ENCODE data around the gene NPIPB4. TPM values are rescaled to one million over a fixed set of nuclear protein-coding genes. Genes with fewer than 3 reads are reported as not detected.
"Not testable (repeated sequence)": the region's sequence is repeated elsewhere in the genome, so short reads cannot be mapped to it uniquely, and the experiment has no call there.

The NPIPB4 gene
- total and polyA plus RNA-seq, 9 of the 15 experiments (the other 6 are each of a cell fraction or from before 2014, with no cell fraction given): 2.4 to 77.3 (median 42.2) TPM

DNA sequence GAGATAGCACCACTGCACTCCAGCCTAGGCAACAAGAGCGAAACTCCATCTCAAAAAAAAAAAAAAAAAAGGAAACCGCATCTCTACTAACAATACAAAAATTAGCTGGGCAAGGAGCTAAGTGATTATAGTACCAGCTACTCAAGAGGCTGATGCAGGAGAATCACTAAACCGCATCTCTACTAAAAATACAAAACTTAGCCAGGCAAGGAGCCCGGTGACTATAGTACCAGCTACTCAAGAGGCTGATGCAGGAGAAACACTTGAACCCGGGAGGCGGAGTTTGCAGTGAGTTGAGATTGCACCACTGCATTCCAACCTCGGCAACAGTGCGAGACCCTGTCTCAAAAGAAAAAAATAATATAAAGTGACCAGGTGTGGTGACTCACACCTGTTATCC lies 27.6 kb downstream of the NPIPB4 start:
- H3K4me3 ChIP-seq; CTCF ChIA-PET (ENCODE audit: low intra/inter-chr PET ratio); H3K9me1 ChIP-seq (ENCODE audit: control insufficient read depth, insufficient read depth, low read length); POLR2A ChIA-PET; DNase-seq (ENCODE audit: extremely low read depth in 1 of 4, low spot score in 3 of 4); H3K9me3 ChIP-seq (replicated peaks; ENCODE audit: control insufficient read depth, insufficient read depth, low read depth, low read length); H3K36me3 ChIP-seq (ENCODE audit: control insufficient read depth, insufficient read depth, low read length); H2AFZ ChIP-seq (ENCODE audit: low read depth, low read length); H3K79me2 ChIP-seq (ENCODE audit: control insufficient read depth, insufficient read depth, low read length); H4K20me1 ChIP-seq (replicated peaks; ENCODE audit: control insufficient read depth, insufficient read depth, low read length); H3K27me3 ChIP-seq (ENCODE audit: control insufficient read depth in 2 of 2, insufficient read depth in 2 of 2, low read length in 2 of 2); H3K4me2 ChIP-seq (ENCODE audit: insufficient read depth, low read length); H3K9ac ChIP-seq (ENCODE audit: insufficient read depth in 1 of 2, low read depth in 2 of 2, low read length in 2 of 2); H3K4me1 ChIP-seq (replicated peaks in 1 of 2; ENCODE audit: control insufficient read depth in 2 of 2, insufficient read depth in 2 of 2, low read length in 2 of 2); BruUV-seq (replicated peaks); ATAC-seq; FAIRE-seq; intact Hi-C loops (cut with micrococcal nuclease); H3K27ac ChIP-seq (ENCODE audit: extremely low read depth, low read depth, low read length): not testable (repeated sequence)
- in situ Hi-C loops (cut with MboI): loop anchor here (25.0 kb wide), 1 partner anchor 107 kb away; no protein-coding TSS in a partner anchor
- WGBS (ENCODE audit: insufficient coverage, low coverage, missing lambda C conversion rate): under 1% methylated on average over 6 of the region's 8 CpGs

DNA sequence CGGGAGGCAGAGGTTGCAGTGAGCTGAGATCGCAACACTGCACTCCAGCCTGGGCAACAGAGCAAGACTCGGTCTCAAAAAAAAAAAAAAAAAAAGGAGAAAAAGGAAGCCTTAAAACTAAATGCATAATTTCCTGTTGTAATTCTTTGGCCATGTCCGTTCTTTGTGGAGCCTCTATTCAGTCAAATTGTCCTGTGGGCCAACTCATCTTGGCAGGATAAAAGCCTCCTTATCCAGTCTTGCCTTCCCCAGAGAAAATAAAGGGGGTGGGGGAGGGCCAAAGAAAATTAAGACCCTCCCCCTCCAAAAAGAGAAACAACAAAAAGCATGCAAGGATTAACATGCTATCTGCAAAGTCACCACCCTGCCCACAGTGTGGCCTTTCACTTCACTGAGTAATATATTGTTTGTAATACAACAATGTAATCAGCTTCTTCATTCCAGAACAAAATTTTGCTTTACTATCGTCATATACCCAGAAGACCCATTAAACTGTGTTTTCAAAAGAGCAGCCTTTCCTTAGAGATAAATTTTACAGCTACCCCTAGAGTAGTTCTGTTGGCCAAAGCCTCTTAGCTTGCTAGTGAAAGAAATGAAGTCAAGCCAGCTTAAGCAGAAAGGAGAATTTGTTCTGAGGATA lies 31.4 kb downstream of the NPIPB4 start:
- H3K27ac ChIP-seq (ENCODE audit: extremely low read depth, low read depth, low read length); H3K4me1 ChIP-seq (replicated peaks in 1 of 2; ENCODE audit: control insufficient read depth in 2 of 2, insufficient read depth in 2 of 2, low read length in 2 of 2); H3K9me1 ChIP-seq (ENCODE audit: control insufficient read depth, insufficient read depth, low read length); intact Hi-C loops (cut with micrococcal nuclease); H3K9ac ChIP-seq (ENCODE audit: insufficient read depth in 1 of 2, low read depth in 2 of 2, low read length in 2 of 2); H3K4me3 ChIP-seq; H3K27me3 ChIP-seq (ENCODE audit: control insufficient read depth in 2 of 2, insufficient read depth in 2 of 2, low read length in 2 of 2); POLR2A ChIA-PET; FAIRE-seq; H4K20me1 ChIP-seq (replicated peaks; ENCODE audit: control insufficient read depth, insufficient read depth, low read length); H3K36me3 ChIP-seq (ENCODE audit: control insufficient read depth, insufficient read depth, low read length); BruUV-seq (replicated peaks); H3K9me3 ChIP-seq (replicated peaks; ENCODE audit: control insufficient read depth, insufficient read depth, low read depth, low read length); ATAC-seq; H3K4me2 ChIP-seq (ENCODE audit: insufficient read depth, low read length); DNase-seq (ENCODE audit: extremely low read depth in 1 of 4, low spot score in 3 of 4); H2AFZ ChIP-seq (ENCODE audit: low read depth, low read length); H3K79me2 ChIP-seq (ENCODE audit: control insufficient read depth, insufficient read depth, low read length); CTCF ChIA-PET (ENCODE audit: low intra/inter-chr PET ratio): not testable (repeated sequence)
- in situ Hi-C loops (cut with MboI): loop anchor here (25.0 kb wide), 1 partner anchor 111 kb away; no protein-coding TSS in a partner anchor
- WGBS (ENCODE audit: insufficient coverage, low coverage, missing lambda C conversion rate): 0% methylated on average over 3 of the region's 5 CpGs

DNA sequence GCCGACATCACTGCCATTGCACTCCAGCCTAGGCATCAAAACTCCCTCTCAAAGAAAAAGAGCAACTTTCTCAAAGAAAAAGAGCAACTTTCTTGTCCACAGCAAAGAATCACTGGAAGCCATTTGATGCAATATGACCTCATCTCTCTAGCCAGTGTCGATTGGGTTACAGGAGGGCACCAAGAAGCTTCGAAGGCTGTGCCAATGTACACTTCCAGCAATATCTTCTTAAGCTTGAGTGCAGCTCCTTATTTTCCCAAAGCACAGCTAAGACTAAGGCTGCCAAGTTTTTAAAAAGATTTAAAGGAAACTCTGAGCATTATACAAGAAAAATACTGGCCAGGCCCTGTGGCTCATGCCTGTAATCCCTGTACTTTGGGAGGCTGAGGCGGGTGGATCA lies 32.0 kb downstream of the NPIPB4 start:
- H4K20me1 ChIP-seq (replicated peaks; ENCODE audit: control insufficient read depth, insufficient read depth, low read length); H3K79me2 ChIP-seq (ENCODE audit: control insufficient read depth, insufficient read depth, low read length); H3K9me3 ChIP-seq (replicated peaks; ENCODE audit: control insufficient read depth, insufficient read depth, low read depth, low read length); CTCF ChIA-PET (ENCODE audit: low intra/inter-chr PET ratio); H3K4me1 ChIP-seq (replicated peaks in 1 of 2; ENCODE audit: control insufficient read depth in 2 of 2, insufficient read depth in 2 of 2, low read length in 2 of 2); ATAC-seq; H3K9me1 ChIP-seq (ENCODE audit: control insufficient read depth, insufficient read depth, low read length); H3K36me3 ChIP-seq (ENCODE audit: control insufficient read depth, insufficient read depth, low read length); POLR2A ChIA-PET; H3K9ac ChIP-seq (ENCODE audit: insufficient read depth in 1 of 2, low read depth in 2 of 2, low read length in 2 of 2); H2AFZ ChIP-seq (ENCODE audit: low read depth, low read length); intact Hi-C loops (cut with micrococcal nuclease); H3K4me2 ChIP-seq (ENCODE audit: insufficient read depth, low read length); H3K27me3 ChIP-seq (ENCODE audit: control insufficient read depth in 2 of 2, insufficient read depth in 2 of 2, low read length in 2 of 2); BruUV-seq (replicated peaks); H3K27ac ChIP-seq (ENCODE audit: extremely low read depth, low read depth, low read length); DNase-seq (ENCODE audit: extremely low read depth in 1 of 4, low spot score in 3 of 4); FAIRE-seq; H3K4me3 ChIP-seq: not testable (repeated sequence)
- WGBS (ENCODE audit: insufficient coverage, low coverage, missing lambda C conversion rate): 0% methylated on average over 4 of the region's 4 CpGs
- in situ Hi-C loops (cut with MboI): loop anchor here (25.0 kb wide), 1 partner anchor 112 kb away; no protein-coding TSS in a partner anchor

DNA sequence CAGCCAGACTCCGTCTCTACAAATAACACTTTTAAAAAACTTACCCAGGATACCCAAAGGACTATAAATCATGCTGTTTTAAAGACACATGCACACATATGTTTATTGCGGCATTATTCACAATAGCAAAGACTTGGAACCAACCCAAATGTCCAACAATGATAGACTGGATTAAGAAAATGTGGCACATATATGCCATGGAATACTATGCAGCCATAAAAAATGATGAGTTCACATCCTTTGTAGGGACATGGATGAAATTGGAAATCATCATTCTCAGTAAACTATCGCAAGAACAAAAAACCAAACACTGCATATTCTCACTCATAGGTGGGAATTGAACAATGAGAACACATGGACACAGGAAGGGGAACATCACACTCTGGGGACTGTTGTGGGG lies 34.3 kb downstream of the NPIPB4 start:
- H2AFZ ChIP-seq (ENCODE audit: low read depth, low read length); H3K9ac ChIP-seq (ENCODE audit: insufficient read depth in 1 of 2, low read depth in 2 of 2, low read length in 2 of 2); ATAC-seq; H3K79me2 ChIP-seq (ENCODE audit: control insufficient read depth, insufficient read depth, low read length); intact Hi-C loops (cut with micrococcal nuclease); BruUV-seq (replicated peaks); H3K27ac ChIP-seq (ENCODE audit: extremely low read depth, low read depth, low read length); H3K9me3 ChIP-seq (replicated peaks; ENCODE audit: control insufficient read depth, insufficient read depth, low read depth, low read length); H3K4me2 ChIP-seq (ENCODE audit: insufficient read depth, low read length); H3K4me3 ChIP-seq; H3K27me3 ChIP-seq (ENCODE audit: control insufficient read depth in 2 of 2, insufficient read depth in 2 of 2, low read length in 2 of 2); FAIRE-seq; H3K36me3 ChIP-seq (ENCODE audit: control insufficient read depth, insufficient read depth, low read length); DNase-seq (ENCODE audit: extremely low read depth in 1 of 4, low spot score in 3 of 4); POLR2A ChIA-PET; H4K20me1 ChIP-seq (replicated peaks; ENCODE audit: control insufficient read depth, insufficient read depth, low read length); H3K9me1 ChIP-seq (ENCODE audit: control insufficient read depth, insufficient read depth, low read length); H3K4me1 ChIP-seq (replicated peaks in 1 of 2; ENCODE audit: control insufficient read depth in 2 of 2, insufficient read depth in 2 of 2, low read length in 2 of 2); CTCF ChIA-PET (ENCODE audit: low intra/inter-chr PET ratio): not testable (repeated sequence)
- in situ Hi-C loops (cut with MboI): loop anchor here (25.0 kb wide), 2 partner anchors 111 to 289 kb away; no protein-coding TSS in a partner anchor
- 56% methylated on average over 1 of the region's 3 CpGs for WGBS (ENCODE audit: insufficient coverage, low coverage, missing lambda C conversion rate)

Data from K562 (cell line).